Measurements from ENCODE around the gene SGCE.

DNA sequence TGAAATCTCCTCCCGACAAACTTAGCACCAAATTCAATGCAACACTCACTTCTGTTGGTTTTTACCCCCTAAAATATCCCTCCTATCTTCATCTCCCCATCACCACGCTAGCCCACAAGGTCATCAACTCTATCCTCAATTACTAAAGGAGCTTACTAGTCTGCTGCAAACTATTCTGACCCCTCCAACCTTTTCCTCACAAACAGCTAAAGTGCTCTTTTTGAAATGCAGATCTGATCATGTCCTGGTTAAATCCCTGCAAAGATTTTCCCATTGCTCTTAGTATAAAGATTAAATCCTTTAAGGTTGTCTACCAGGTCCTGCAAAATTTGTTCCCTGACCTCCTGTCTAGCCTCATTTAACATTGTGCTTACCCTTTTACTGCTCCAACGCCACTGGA, 8.6 kb downstream of the SGCE start:
- TF ChIP-seq, protein P1, sequence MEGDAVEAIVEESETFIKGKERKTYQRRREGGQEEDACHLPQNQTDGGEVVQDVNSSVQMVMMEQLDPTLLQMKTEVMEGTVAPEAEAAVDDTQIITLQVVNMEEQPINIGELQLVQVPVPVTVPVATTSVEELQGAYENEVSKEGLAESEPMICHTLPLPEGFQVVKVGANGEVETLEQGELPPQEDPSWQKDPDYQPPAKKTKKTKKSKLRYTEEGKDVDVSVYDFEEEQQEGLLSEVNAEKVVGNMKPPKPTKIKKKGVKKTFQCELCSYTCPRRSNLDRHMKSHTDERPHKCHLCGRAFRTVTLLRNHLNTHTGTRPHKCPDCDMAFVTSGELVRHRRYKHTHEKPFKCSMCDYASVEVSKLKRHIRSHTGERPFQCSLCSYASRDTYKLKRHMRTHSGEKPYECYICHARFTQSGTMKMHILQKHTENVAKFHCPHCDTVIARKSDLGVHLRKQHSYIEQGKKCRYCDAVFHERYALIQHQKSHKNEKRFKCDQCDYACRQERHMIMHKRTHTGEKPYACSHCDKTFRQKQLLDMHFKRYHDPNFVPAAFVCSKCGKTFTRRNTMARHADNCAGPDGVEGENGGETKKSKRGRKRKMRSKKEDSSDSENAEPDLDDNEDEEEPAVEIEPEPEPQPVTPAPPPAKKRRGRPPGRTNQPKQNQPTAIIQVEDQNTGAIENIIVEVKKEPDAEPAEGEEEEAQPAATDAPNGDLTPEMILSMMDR (IDR thresholded peaks at IDR 0.05) = no peak
- TF ChIP-seq POLR2AphosphoS5 (IDR thresholded peaks at IDR 0.05) = no peak
